Fibroblast of gingiva (primary cell): ENCODE results near the gene TLX2.

Source experiments
- DNase-seq: peaks from one replicate; pipeline ENCODE4 v3.0.0-alpha.2; 2011; ENCODE audit warnings: low read depth

Gene TLX2

DNA sequence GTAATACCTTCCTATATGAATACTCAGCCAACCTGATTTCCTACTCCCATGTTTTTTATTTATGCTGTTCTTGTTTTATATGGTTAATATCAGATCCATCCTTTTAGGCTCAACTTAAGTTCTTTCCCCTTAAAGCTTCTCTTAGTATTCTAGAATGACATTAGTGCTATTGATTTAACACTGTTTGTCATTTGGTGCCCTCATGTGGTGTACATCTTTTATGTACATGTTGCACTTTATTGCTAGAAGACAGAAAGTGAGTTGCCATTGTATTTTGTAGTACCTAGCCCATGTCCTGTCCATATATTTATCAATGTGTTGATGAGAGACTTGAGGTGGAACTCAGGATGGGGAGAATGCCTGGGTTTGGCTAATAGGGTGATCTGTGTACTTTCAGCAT lies 18.0 kb downstream of the TLX2 start:
- DNase-seq, result peak; percentile 47

DNA sequence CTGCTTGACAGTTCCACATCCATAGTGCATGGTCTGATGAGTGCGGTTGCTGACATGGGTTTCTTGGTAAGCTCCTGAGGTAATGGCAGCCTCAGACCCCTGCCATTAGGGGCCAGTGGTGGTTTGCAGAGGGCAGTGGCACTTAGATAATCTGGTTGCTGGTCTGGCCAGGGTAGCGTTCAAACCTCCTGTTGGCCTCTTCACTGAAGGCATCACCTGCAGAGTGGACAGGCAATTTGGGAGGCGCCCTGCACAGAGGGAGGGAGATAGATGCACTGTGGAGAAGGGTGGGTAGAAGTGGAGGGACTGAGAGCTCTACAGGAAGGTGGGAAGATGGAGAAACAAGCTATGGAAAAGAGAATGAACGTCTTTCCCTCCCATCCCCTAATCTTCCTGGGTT lies 19.2 kb downstream of the TLX2 start:
- DNase-seq, result no peak

DNA sequence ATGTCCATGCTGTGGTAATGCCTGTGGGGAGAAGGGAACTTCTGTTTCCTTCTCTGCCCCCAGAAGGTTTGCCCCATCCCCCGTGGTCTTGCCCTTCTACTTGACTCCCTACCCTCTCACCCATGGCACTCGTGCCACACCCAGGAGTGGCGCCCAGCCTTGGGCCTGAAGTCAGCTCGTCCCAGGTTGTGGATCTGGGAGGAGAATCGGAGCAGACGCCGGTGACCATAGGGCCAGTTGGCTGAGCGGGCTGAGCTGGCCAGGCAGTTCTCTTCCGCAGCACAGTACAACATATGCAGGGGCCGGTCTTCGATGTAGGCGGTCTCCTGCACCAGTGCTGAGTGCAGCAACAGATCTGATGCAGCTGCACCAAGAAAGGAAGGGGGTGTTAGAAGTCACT lies 20.2 kb downstream of the TLX2 start:
- no peak for DNase-seq

DNA sequence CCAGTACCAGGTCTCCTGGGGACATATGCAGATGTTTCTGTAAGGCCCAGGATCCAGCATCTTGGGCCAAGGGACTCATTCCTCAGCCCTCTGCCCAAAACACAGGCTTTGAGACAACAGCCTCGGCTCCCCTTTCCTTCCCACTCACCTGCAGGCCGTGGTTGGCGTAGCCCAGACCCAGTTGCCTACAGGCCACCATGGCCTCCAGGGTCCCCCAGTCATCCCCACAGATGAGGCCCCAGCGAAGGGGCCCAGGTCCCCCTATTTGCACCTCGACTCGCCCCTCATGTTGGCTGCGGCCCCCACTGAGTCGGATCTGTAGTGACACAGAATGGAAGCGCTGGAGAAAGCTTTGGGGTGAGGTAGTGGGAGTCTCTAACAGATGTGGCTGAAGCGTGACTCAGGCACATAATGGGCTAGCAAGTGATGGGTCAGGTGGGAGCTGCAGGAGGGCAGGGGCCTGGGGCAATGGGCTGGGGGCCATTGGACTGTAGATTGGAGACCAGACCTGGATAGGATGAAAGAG lies 21.3 kb downstream of the TLX2 start:
- no peak for DNase-seq

DNA sequence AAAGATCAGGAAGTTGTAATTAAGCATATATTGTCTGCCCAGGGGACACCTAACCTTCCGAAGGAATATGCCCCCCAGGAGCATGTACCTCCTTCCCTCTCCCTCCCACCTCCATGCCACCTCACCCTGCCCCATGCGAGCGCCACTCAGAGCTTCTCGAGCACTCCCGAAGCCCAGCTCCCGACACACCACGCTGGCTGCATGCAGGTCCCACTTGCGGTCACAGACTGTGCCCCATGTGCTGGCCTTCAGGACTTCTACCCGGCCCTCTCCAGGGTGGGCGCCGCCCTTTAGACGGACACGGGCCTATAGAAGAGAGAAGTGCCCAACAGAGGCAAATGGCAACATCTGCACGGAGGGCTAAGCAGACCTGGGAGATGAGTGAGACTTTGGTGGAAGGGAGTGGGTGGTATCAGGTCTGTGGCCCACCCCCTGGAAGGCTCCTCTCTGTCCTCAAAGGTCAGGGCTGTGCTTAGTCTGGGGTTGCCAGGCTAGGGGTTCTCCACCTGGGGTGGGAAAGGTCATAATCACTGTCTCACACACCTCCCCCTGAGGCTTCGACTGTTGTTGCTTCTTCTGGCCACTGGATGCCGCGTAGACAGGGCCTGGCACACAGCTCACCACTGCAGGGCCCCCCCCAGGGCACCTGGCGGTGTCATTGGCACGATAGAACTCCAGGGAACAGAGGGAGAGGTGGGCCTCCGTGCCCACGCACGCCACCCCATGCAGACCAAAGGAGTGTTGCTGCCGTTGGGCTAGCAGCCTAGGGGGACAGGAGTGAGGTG lies 22.1 kb downstream of the TLX2 start:
- no peak for DNase-seq

DNA sequence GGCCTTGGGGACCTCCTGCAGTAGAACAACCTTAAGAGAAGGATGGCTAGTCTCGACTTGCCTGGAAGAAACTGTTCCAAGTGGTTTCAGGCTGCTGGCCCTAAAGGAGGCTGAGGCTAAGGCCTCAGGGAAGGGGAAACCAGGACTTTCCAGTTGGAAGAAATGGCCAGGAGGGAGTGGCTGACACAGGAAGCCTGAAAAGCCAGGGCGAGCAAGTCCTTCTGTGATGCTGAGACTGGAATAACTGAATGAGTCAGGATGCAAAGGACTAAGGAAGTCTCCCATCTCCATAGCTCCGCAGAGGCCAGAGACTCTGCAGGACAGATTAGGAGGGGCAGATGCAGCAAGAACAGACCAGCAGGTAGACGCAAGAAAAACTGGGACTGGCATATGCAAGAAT lies 22.9 kb downstream of the TLX2 start:
- DNase-seq, result no peak

DNA sequence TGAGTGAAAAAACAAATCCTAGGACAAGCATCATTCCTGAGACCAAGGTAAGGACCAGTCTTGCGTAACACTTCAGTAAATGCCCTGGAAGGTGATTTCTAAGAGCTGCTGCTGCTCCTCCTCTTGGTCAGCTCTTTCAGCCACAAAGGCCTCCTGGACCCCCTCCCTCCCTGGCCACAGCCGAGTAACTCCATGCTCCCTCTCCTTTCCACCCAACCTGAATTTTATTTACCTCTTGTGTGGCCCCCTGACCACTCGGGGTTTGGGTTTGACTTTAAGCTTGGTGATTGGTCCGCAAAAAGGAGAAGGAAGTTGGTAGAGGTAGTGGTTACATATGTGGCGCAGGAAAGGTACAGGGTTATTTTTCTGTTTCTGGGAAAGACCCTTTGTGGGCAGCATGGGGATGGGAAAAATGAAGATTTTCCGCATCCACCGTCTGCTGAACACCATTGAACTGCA lies 24.7 kb downstream of the TLX2 start:
- no peak for DNase-seq

DNA sequence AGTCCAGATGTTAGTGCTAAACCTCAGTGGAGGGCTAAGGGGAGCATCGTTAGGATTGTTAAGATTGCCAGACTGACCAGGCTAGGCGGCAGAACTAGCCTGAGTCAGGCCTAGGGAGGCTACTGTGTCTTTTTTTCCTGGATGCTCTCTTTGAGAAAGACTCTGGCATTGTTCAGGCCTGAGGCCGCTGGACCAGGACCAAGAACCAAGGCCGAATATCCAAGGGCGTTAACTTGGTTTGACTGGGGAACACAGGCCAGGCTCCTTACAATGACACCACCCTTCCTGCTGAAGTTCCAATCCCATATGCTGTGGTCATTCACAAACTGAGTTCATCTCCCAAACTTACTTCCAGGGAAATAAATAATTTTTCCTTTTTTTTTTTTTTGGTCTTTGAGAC lies 26.0 kb downstream of the TLX2 start:
- peak; percentile 34 for DNase-seq

DNA sequence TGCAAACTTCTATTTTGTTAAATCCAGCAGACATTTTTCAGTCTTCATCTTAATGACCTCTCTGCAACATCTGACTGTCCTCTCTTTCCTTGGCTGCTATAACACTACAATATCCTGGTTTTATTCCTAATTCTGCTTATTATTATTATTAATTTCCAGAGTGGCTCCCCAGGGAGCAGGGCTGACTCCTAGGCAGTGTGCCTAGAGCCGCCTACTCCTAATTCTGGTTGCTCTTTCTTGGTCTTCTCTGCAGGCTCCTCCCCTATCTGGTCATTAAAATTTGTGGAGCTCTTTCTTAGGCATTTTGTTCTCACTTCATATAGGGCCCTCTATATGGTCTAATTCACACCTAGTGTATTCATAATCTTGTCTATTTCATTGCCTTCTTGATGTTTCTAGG lies 28.7 kb downstream of the TLX2 start:
- no peak for DNase-seq

DNA sequence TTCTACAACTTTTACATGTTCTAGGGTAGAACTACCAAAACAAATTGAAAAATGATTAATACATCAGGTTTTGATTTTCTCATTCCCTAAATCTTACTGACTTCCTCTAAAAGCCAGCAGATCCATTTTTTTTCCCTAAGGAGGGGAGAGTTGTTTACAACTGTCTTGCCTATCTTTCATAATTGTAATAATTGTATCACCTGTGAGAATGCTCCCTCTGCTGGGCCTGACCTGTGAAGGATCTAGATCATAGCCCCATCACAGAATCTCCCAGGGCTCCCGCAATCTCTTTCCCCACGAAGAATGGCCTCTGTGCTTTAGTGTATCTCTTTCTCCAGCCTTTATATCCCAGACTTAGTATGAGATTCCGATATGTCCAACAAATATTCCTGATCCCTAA lies 30.4 kb downstream of the TLX2 start:
- DNase-seq, result no peak

DNA sequence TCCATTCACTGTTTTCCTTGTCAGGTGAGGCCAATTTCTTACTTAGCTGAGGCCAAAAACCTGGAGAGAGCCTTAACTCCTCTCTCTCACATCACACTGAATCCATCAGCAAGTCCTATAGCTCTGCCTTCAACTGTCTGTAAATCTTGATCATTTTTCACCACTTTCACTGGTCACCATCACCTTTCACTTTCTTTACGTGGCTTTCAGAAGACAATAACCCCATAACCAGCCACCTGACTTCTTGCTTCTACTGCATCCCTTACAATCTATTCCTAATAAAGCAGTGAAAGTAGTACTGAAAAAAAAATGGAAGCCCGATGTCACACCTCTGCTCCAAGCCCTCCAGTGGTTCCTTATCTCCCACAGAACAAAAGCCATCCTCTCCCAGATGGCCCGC lies 31.8 kb downstream of the TLX2 start:
- no peak for DNase-seq

DNA sequence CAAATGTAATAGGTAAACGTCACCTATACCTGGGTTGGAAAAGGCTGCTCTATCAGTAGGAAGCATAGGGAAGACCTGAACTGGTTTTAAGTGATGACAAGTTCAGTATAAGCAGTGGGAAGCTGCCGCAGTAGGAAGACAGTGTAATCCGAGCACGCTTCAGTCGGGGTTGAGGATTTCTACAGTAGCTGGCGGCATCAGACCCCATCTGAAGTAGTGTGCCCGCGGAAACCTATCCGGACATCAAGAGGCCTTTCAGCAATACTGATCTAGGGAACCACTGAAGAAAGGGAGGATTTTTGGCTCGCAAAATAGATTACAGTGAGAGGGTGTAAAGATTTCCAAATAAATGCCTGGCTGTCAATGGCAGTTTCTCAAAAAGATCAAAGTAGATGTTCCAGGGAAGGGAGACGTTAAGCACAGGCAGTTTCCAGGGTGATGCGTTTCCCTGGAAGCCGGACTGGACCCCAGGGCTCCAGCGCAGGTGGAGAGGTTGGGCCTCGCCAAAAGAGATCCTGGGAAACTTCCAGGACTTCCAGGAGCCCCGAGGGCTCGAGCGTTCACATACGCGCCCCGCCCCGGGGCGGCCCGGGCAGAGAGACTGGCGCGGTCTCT lies 34.1 kb downstream of the TLX2 start:
- DNase-seq, result no peak

DNA sequence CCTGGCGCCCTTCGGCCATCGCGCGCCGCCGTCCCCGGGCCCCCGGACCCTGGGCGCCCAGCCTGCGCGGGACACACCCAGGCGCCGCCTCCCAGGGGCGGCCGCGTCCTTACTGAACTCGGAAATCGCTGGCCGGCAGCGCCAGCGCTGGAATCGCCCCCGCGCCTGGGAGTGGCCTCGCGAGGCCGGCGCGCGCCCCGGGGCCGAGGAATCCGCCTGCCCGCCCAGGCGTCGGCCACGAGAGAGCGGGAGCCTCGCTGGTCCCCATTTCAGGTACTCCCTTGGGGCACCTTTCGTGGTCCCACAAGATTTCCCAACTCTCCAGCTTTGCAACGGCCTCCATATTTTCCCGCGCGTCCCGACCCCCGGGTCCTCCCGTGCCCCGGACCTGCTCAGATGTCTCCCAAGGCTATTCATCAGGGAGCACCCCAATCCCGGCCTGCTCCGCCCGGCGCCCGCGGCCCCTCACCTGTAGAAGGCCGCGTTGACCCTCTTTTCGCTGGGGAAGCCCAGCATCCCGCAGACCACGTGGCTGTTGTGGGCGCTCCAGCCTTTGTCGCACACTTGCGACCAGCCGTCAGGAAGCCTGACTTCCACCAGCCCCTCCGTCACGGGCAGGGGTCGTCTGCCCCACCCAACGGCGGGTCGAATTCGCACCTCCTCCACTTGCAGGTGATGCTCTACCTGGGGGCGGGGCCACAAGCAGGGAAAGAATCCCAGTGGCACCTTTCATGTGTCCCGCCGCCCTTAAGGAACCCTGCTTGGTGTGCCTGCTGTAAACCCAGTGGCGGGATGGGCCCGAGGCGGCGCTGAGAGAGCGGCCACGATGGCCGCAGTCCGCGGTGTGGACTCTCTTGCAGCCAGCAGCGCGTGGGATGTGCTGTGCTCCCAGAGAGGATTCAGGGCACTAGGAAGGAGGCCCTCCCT lies 34.9 kb downstream of the TLX2 start:
- peak; percentile 33 for DNase-seq

DNA sequence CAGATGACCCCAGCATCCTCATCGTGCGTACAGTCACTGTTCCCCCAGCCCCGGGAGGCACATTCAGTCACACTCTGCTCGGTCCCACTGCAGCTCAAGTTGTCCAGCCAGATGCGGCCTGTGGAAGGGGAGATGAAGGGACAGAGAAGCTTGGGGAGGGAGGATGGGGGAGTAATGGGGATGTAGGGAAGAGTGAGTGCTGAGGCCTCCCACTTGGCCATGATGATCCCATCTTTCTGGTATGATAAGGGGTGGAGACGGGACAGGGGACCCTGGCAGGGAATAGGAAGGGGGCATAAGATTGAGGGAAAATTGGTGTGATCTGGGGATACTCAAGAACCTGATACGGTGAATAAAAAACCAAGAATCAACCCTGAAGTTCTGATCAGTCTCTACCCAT lies 36.0 kb downstream of the TLX2 start:
- DNase-seq, result no peak

DNA sequence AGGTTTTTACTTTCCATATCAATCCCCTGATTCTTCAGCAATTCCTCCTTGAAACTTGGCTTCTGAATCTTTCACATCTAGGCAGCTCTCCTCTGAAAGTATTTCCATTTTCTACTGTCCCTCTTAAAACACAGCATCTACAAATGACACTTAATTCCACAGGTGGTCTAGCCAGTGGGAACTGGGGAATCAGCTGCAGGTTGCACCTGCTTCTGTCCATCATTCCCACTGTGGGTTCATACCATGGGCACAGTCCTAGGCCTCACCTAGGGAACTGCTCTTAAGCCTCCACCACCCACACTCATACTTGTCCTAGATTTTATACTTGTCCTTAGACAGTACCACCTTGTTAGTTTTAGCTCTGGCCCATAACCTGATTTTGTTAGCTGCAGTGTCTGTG lies 37.3 kb downstream of the TLX2 start:
- DNase-seq, result no peak

DNA sequence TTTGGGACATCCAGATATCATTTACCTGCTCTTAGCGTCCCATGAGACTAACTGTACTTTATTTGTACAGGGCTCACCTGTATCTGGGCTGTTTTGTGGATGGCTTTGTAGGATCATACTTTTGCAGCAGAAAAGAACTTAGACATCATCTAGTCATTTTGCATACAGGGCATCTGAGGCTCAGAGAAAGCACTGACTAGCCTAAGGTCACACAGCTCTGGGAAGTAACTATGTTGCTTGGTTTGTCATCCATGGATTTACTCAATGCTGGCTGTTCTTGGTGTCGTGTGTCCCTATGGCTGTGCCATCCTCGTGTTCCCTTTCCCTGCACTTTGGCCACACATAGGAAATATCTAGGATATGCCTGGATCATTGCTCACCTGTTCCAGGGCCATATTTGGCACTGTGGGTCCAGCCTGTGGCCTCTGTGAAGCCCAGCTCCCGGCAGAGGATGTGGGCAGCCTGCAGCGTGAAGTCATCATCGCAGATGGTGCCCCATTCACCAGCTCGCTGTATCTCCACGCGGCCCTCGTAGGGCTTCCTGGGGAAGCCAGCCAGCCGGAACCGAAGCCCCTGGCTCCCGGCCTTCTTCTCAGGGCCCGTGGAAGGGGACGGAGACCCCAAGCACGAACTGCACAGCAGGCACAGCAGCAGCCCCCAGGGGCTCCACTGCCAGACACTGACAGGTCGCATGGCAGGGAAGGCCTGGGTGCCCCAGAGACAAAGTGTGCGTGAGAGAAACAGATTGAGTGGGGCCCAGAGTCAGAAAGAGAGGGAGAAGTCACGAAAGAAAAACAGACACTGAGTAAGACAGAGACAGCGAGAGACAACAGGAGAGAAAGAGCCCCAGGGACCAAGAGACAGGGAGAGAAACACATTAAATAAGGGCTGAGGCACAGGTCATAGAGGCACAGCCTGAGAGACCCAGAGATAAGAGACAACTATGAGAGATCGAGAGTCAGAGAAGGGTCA lies 38.0 kb downstream of the TLX2 start:
- DNase-seq, result no peak

DNA sequence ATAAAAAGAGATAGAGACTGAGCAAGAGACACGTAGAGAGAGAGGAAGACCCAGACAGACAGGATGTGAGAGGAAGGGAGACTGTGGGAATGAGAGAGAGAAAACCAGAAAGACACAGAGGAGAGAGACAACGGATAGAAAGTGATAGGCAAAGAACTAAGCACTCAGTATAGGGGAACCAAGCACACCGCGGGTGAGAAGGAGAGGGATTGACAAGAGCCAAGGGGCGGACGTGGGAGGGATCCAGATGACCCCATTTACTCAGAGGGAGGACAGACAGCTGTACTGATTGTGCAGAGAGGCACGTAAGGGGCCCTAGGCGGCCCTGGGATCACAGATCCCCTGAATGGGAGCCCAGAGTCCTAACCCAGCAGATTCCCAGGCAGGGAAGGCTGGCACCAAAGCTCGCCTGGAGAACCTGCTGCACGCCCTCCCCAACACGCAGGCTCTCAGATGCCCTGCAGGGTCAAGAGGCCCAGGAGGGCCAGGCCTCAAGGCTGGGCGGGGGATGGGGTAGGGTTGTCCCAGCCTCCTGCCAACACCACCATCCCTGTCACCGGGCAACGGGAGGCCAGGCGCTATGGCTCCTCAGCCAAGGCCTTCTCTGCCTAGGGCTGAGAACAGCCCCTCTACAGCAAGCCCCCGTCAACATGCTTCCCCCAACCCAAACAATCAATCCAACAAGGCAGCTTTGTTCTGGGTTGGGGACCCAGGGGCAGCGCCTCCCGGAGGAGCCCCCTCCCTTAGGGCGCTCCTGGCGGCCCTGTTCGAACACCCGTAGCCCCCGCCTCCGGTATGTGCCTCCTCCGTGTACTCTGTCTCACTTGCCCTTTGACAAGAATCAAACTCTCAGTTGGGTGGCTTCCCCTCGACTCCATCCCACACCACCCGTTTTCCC lies 38.9 kb downstream of the TLX2 start:
- peak; percentile 52 for DNase-seq

DNA sequence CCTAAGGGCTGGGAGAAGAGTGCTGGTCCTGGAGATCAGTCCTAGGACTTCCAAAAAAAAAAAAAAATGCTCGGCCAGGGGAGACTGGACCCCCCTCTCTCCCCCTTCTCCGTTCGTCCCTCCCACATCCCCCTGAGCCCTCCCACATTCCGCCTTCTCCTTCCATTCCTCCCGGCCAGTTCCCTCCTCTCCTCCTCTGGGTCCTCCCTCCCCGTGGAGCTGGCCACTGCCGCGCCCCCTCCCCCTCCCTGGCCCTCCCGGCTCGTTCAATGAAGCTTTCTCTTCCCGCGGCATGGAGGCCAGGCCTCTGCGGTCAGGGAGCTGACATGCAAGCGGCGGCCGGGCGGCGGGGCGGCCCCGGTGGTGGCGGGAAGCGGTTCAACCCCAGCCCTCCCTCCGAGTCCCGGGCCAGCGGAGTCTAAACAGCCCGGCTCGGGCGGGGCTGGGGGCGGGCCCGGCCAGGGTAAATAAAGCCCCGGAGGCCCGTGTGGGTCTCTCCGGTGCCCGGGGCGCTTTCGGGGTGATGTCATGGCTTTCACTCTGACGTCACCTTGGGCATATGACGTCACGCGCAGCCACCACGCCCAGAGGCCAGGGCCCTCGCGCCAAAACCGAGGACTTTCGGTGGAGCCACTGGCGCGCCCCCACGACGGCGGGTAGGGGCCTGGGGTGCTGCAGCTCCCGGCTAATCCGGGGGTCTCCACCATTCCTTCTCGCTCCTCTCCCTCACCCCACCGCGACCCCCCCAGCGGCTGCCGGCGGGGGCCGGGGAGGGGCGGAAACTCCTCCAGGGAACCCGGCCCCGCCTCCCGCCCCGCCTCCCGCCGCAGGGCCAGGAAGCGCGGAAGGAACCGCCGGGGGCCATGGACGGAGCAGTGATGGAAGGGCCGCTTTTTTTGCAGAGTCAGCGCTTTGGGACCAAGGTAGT lies 39.9 kb downstream of the TLX2 start, which contains the start of the genes DOK1 and LOXL3:
Gene DOK1 (plus strand): TSS at position 829 of the 928 bp plus-strand sequence. CDS start 35 bp downstream, at position 864.
Gene LOXL3 (minus strand): TSS at position 51 of the 928 bp plus-strand sequence. CDS start 1,308 bp downstream, outside the sequence.
- peak; percentile 96 for DNase-seq
